Activated naive CD4-positive, alpha-beta T cell treated with anti-CD3 and anti-CD28 coated beads for 36 hours (primary cell): ENCODE results near the gene ABCA3. TPM values are rescaled to one million over a fixed set of nuclear protein-coding genes. Genes with fewer than 3 reads are reported as not detected.
A peak's percentile ranks its signal among the peaks of the same experiment; 100 is the strongest.

Experiments
- CTCF ChIA-PET: fragments of 350-600 bp; sonication (Branson Sonifier 250); formaldehyde crosslinking; loops from one replicate; lab custom pipeline; 2021; ENCODE audit warnings: antibody characterized with exemption; lab: Charles Lee
- DNase-seq: peaks from one replicate; pipeline ENCODE4 v3.0.0-alpha.2; 2020
- H3K27ac Mint-ChIP-seq: one replicate; pipeline ENCODE4 v1.8.0; 2021; ENCODE audit warnings: mild to moderate bottlenecking, mixed read lengths
- H3K27me3 Mint-ChIP-seq: one replicate; pipeline ENCODE4 v1.8.0; 2021; ENCODE audit warnings: low read depth, mixed read lengths
- H3K36me3 Mint-ChIP-seq: one replicate; pipeline ENCODE4 v1.8.0; 2021; ENCODE audit warnings: low read depth, mixed read lengths
- H3K4me1 Mint-ChIP-seq: one replicate; pipeline ENCODE4 v1.8.0; 2021; ENCODE audit warnings: low read depth, mixed read lengths
- H3K4me3 Mint-ChIP-seq: one replicate; pipeline ENCODE4 v1.8.0; 2021; ENCODE audit warnings: mild to moderate bottlenecking, moderate library complexity, mixed read lengths
- H3K9me3 Mint-ChIP-seq: one replicate; pipeline ENCODE4 v1.8.0; 2021; ENCODE audit warnings: mixed read lengths
- intact Hi-C: fragments of 100-400 bp; cut with micrococcal nuclease; formaldehyde crosslinking; loops from one replicate; pipeline ENCODE4 v1.15.1; 2023
- total RNA-seq, 2 experiments: library from RNA; stranded (reverse); gene quantifications; one replicate each; pipeline ENCODE4 v1.2.3, GENCODE V29; 2021

The ABCA3 gene
- total RNA-seq, 2 experiments from 2014 or later: 2.6 to 3.1 TPM

GRCh38 chr16:2341456-2342447 is 1.2 kb upstream of the ABCA3 start:
- peaks cover 8% of the 10 kb centered on the region for H3K27me3 Mint-ChIP-seq
- H3K4me3 Mint-ChIP-seq: no peak overlapping the region
- H3K9me3 Mint-ChIP-seq: peaks cover 2% of the 10 kb centered on the region
- H3K4me1 Mint-ChIP-seq: peaks cover 21% of the 10 kb centered on the region
- H3K36me3 Mint-ChIP-seq: no peaks in the 10 kb centered on the region
- CTCF ChIA-PET: no interaction called here
- no peak overlapping the region for H3K27ac Mint-ChIP-seq
- DNase-seq: no peak
- intact Hi-C loops: loop anchor here (2.0 kb wide), 1 partner anchor 73 kb away; the partner anchor contains the start of gene RNPS1

GRCh38 chr16:2339521-2340484 is 725 bp downstream of the ABCA3 start:
- intact Hi-C loops: loop anchor here (1.0 to 2.0 kb wide), 4 partner anchors 71 to 161 kb away; partner anchors contain the start of gene RNPS1
- Mint-ChIP-seq H3K36me3 (no peaks in the 10 kb centered on the region), H3K27me3 (peaks cover 8% of the 10 kb centered on the region), H3K27ac (no peak overlapping the region), H3K4me1 (peaks cover 24% of the 10 kb centered on the region), H3K9me3 (peaks cover 2% of the 10 kb centered on the region), H3K4me3 (peak overlapping the region; percentile 85)
- CTCF ChIA-PET: interaction anchor here (0.7 kb wide), 1 partner anchor 162 kb away, joined by 3 read pairs; no protein-coding TSS in a partner anchor
- DNase-seq: peak; percentile 52

- H3K27me3 Mint-ChIP-seq: peaks cover 7% of the 10 kb centered on the region
- intact Hi-C loops: no loop called here
- DNase-seq: no peak
- H3K9me3 Mint-ChIP-seq: peaks cover 2% of the 10 kb centered on the region
- no peak overlapping the region for H3K27ac Mint-ChIP-seq
- H3K36me3 Mint-ChIP-seq: no peaks in the 10 kb centered on the region
- H3K4me1 Mint-ChIP-seq: peaks cover 24% of the 10 kb centered on the region
- CTCF ChIA-PET: no interaction called here
- H3K4me3 Mint-ChIP-seq: peak overlapping the region; percentile 33
Observed at GRCh38 chr16:2337431-2338296, 2.9 kb downstream of the ABCA3 start.

- intact Hi-C loops: no loop called here
- Mint-ChIP-seq H3K27me3 (peaks cover 12% of the 10 kb centered on the region), H3K27ac (no peak overlapping the region), H3K36me3 (no peaks in the 10 kb centered on the region), H3K9me3 (no peaks in the 10 kb centered on the region), H3K4me3 (no peak overlapping the region), H3K4me1 (peaks cover 19% of the 10 kb centered on the region)
- CTCF ChIA-PET: interaction anchor here (0.6 kb wide), 1 partner anchor 1324 kb away, joined by 3 read pairs; no protein-coding TSS in a partner anchor
- DNase-seq: no peak
Observed at GRCh38 chr16:2335286-2335895, 5.1 kb downstream of the ABCA3 start.

- CTCF ChIA-PET: no interaction called here
- no peak overlapping the region for H3K4me3 Mint-ChIP-seq
- intact Hi-C loops: no loop called here
- H3K4me1 Mint-ChIP-seq: peaks cover 11% of the 10 kb centered on the region
- no peaks in the 10 kb centered on the region for H3K9me3 Mint-ChIP-seq
- no peak for DNase-seq
- H3K36me3 Mint-ChIP-seq: no peaks in the 10 kb centered on the region
- H3K27me3 Mint-ChIP-seq: peaks cover 12% of the 10 kb centered on the region
- H3K27ac Mint-ChIP-seq: no peak overlapping the region
Observed at GRCh38 chr16:2333772-2334379, 6.7 kb downstream of the ABCA3 start.

- H3K27ac Mint-ChIP-seq: no peak overlapping the region
- intact Hi-C loops: no loop called here
- CTCF ChIA-PET: no interaction called here
- peaks cover 6% of the 10 kb centered on the region for H3K4me1 Mint-ChIP-seq
- H3K36me3 Mint-ChIP-seq: no peaks in the 10 kb centered on the region
- no peak for DNase-seq
- peaks cover 12% of the 10 kb centered on the region for H3K27me3 Mint-ChIP-seq
- H3K9me3 Mint-ChIP-seq: no peaks in the 10 kb centered on the region
- H3K4me3 Mint-ChIP-seq: no peak overlapping the region
Observed at GRCh38 chr16:2333231-2333630, 7.3 kb downstream of the ABCA3 start.

- H3K9me3 Mint-ChIP-seq: no peaks in the 10 kb centered on the region
- peaks cover 12% of the 10 kb centered on the region for H3K27me3 Mint-ChIP-seq
- CTCF ChIA-PET: no interaction called here
- intact Hi-C loops: no loop called here
- H3K36me3 Mint-ChIP-seq: no peaks in the 10 kb centered on the region
- H3K27ac Mint-ChIP-seq: no peak overlapping the region
- no peak overlapping the region for H3K4me3 Mint-ChIP-seq
- DNase-seq: no peak
- peaks cover 2% of the 10 kb centered on the region for H3K4me1 Mint-ChIP-seq
Observed at GRCh38 chr16:2331931-2332267, 8.6 kb downstream of the ABCA3 start.

- no peak overlapping the region for H3K4me3 Mint-ChIP-seq
- H3K27me3 Mint-ChIP-seq: peaks cover 12% of the 10 kb centered on the region
- no peaks in the 10 kb centered on the region for H3K36me3 Mint-ChIP-seq
- intact Hi-C loops: no loop called here
- H3K4me1 Mint-ChIP-seq: peaks cover 2% of the 10 kb centered on the region
- H3K27ac Mint-ChIP-seq: no peak overlapping the region
- no peaks in the 10 kb centered on the region for H3K9me3 Mint-ChIP-seq
- CTCF ChIA-PET: no interaction called here
- no peak for DNase-seq
Observed at GRCh38 chr16:2331199-2331930, 9.2 kb downstream of the ABCA3 start.

- Mint-ChIP-seq H3K4me3 (no peak overlapping the region), H3K36me3 (no peaks in the 10 kb centered on the region), H3K4me1 (no peaks in the 10 kb centered on the region), H3K27ac (no peak overlapping the region), H3K27me3 (peaks cover 12% of the 10 kb centered on the region), H3K9me3 (no peaks in the 10 kb centered on the region)
- no peak for DNase-seq
- CTCF ChIA-PET: no interaction called here
- intact Hi-C loops: no loop called here
Observed at GRCh38 chr16:2329532-2329931, 11.0 kb downstream of the ABCA3 start.

GRCh38 chr16:2328428-2328827 is 12.1 kb downstream of the ABCA3 start:
- H3K27me3 Mint-ChIP-seq: peaks cover 12% of the 10 kb centered on the region
- CTCF ChIA-PET: interaction anchor here (0.5 kb wide), 1 partner anchor 1858 kb away, joined by 3 read pairs; no protein-coding TSS in a partner anchor
- intact Hi-C loops: no loop called here
- no peak for DNase-seq
- H3K27ac Mint-ChIP-seq: no peak overlapping the region
- no peaks in the 10 kb centered on the region for H3K9me3 Mint-ChIP-seq
- H3K4me3 Mint-ChIP-seq: no peak overlapping the region
- no peaks in the 10 kb centered on the region for H3K4me1 Mint-ChIP-seq
- no peaks in the 10 kb centered on the region for H3K36me3 Mint-ChIP-seq
